ENCODE data around the gene PHF11. TPM values are rescaled to one million over a fixed set of nuclear protein-coding genes. Genes with fewer than 3 reads are reported as not detected.

Gene PHF11
- total and polyA plus RNA-seq, 2 of the 8 experiments (the other 6 are each of a cell fraction or from before 2014, with no cell fraction given) = 6.1 to 8.1 TPM

GRCh38 chr13:49450105-49450819, 45.5 kb upstream of the PHF11 start (continued):
- TF ChIP-seq RXRA (IDR thresholded peaks at IDR 0.05; ENCODE audit: insufficient read depth, low read depth, low read length) (no peak), EGR1 (IDR thresholded peaks at IDR 0.05; ENCODE audit: borderline replicate concordance, low read depth, low read length) (no peak), KDM4A (IDR thresholded peaks at IDR 0.05; ENCODE audit: low read depth, low read length, severe bottlenecking) (no peak), BCL11A (IDR thresholded peaks at IDR 0.05; ENCODE audit: low read depth in 2 of 2, low read length in 2 of 2) (no peak), RNF2 (IDR thresholded peaks at IDR 0.05; ENCODE audit: borderline replicate concordance, low read depth, low read length, missing control alignments, poor library complexity, severe bottlenecking) (no peak), EZH2 (IDR thresholded peaks at IDR 0.05; ENCODE audit: low read depth, low read length, severe bottlenecking) (no peak), FOSL1 (IDR thresholded peaks at IDR 0.05; ENCODE audit: insufficient read depth, low read depth, low read length) (no peak), ZNF274 (IDR thresholded peaks at IDR 0.05; ENCODE audit: borderline replicate concordance, extremely low read depth, low read length) (no peak)
